MM.1S (cell line): ENCODE results near the gene CHN1.

Source experiments
- EZH2 ChIP-seq: fragments of 300-600 bp; sonication (generic); optimal IDR thresholded peaks from 2 replicates; pipeline ENCODE3; 2017; ENCODE audit warnings: low read depth, mild to moderate bottlenecking, antibody characterized with exemption, low read length, mixed read lengths
- EZH2phosphoT487 ChIP-seq: fragments of 300-600 bp; sonication (generic); IDR thresholded peaks from 2 replicates; pipeline ENCODE4 v1.6.1; 2018; ENCODE audit warnings: antibody characterized with exemption, low read length
- TF ChIP-seq, protein P1 (sequence below): fragments of 300-600 bp; sonication (generic); IDR thresholded peaks from 2 replicates; pipeline ENCODE4 v1.5.1; 2016; ENCODE audit warnings: antibody characterized with exemption, low read length, mixed read lengths

DNA sequence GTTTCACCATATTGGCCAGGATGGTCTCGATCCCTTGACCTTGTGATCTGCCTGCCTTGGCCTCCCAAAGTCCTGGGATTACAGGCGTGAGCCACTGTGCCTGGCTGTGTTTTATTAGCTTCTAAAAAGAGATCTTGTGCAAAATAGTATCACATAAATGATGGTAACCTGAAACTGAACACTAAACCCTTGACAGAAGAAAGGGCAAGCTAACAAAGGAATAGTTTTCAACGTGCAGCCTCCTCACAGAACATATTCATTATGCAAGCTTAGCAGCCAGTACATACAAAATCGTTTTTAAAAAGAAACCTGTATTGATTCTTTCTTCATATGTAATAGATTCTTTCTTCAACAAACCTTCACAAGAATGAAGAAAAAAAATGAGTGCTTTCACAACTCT is 20.6 kb downstream of the CHN1 start:
- TF ChIP-seq, protein P1, sequence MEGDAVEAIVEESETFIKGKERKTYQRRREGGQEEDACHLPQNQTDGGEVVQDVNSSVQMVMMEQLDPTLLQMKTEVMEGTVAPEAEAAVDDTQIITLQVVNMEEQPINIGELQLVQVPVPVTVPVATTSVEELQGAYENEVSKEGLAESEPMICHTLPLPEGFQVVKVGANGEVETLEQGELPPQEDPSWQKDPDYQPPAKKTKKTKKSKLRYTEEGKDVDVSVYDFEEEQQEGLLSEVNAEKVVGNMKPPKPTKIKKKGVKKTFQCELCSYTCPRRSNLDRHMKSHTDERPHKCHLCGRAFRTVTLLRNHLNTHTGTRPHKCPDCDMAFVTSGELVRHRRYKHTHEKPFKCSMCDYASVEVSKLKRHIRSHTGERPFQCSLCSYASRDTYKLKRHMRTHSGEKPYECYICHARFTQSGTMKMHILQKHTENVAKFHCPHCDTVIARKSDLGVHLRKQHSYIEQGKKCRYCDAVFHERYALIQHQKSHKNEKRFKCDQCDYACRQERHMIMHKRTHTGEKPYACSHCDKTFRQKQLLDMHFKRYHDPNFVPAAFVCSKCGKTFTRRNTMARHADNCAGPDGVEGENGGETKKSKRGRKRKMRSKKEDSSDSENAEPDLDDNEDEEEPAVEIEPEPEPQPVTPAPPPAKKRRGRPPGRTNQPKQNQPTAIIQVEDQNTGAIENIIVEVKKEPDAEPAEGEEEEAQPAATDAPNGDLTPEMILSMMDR, result no peak
- TF ChIP-seq EZH2 (no peak), EZH2phosphoT487 (no peak)
